Choroid plexus epithelial cell (primary cell): ENCODE results near the gene FNDC3B.

ENCODE experiments used
- DNase-seq: peaks from one replicate; pipeline ENCODE4 v3.0.0-alpha.2; 2010; ENCODE audit warnings: low read depth
- H3K4me3 ChIP-seq: 2 replicates; pipeline ENCODE4 v1.5.1; 2011; ENCODE audit warnings: low read depth, mild to moderate bottlenecking, control low read depth, low read length, moderate library complexity
- TF ChIP-seq, protein P1 (sequence below): conservative IDR thresholded peaks from 2 replicates; pipeline ENCODE4 v1.5.1; 2011; ENCODE audit warnings: low read depth, mild to moderate bottlenecking, control low read depth, inconsistent platforms, low read length, moderate library complexity

Gene FNDC3B

DNA sequence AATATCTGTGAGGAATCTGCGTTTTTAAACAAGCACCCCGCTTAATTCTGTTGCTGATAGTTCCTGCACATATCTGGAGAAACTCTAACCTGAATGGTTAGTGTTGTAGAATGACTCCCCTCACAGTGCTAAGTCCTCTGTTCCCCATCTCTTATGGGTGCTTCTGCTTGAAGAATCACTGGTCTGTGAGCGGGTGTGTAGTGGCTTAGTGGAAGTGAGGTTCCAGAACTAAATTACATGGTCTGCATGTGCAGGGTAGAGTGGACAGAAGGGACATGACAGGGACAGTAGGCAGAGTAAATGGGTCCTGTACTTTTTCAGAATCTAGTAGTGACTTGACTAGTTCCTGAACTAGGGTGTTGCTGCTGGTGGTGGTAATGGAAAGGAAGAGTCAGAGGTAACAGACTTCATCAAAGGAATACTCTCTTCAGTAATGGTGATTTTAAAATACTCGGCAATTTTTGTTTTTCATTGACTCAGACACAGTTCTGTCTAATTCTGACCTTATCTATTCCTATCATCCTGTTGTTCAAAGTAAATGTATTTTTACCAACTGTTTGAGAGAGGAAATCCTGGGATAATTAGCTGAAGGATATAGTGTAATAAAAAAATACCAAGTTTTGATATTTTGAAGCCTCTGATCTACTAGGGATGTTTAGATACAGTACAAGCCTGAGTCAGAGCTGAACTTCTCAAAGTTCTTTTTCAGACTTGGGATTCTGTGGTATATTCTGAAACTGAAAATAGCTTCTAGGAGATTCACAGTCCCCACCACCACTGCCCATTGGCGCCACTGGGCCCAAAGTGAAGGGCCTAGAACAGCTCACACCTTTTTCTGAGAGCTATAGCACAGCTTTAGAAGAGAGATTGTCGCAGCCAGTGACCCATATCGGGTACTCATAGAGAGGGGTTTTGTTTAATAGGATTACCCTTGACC lies 55.5 kb downstream of the FNDC3B start:
- TF ChIP-seq, protein P1, sequence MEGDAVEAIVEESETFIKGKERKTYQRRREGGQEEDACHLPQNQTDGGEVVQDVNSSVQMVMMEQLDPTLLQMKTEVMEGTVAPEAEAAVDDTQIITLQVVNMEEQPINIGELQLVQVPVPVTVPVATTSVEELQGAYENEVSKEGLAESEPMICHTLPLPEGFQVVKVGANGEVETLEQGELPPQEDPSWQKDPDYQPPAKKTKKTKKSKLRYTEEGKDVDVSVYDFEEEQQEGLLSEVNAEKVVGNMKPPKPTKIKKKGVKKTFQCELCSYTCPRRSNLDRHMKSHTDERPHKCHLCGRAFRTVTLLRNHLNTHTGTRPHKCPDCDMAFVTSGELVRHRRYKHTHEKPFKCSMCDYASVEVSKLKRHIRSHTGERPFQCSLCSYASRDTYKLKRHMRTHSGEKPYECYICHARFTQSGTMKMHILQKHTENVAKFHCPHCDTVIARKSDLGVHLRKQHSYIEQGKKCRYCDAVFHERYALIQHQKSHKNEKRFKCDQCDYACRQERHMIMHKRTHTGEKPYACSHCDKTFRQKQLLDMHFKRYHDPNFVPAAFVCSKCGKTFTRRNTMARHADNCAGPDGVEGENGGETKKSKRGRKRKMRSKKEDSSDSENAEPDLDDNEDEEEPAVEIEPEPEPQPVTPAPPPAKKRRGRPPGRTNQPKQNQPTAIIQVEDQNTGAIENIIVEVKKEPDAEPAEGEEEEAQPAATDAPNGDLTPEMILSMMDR: peak; percentile 30
- no peak overlapping the region for H3K4me3 ChIP-seq
- DNase-seq: peak; percentile 46

DNA sequence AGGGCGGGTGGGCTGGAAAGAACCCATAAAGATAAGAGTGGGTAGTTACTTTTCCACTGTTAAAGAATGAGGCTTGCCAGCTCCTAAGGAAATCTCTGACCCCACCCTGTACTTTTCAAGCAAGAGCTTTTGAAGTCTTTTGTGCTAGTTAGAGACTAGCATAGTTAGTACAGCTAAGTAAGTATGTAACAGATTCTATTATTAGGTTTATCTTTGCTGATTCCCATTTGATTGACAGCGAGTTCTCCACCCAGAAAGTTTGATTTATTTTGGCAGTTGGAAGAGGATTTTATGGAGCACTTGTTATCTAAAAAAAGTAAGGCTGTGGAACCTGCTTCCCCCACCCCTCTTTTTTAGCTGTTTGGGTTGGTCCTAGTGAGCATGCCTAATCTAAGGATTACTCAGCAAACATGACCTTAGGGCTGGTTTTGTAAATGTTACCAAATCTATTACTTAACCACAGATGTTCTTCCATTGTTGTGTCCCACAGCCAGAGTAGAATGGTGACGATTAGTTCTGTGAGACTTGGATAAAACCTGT lies 57.6 kb downstream of the FNDC3B start:
- TF ChIP-seq, protein P1: no peak
- peak; percentile 80 for DNase-seq

DNA sequence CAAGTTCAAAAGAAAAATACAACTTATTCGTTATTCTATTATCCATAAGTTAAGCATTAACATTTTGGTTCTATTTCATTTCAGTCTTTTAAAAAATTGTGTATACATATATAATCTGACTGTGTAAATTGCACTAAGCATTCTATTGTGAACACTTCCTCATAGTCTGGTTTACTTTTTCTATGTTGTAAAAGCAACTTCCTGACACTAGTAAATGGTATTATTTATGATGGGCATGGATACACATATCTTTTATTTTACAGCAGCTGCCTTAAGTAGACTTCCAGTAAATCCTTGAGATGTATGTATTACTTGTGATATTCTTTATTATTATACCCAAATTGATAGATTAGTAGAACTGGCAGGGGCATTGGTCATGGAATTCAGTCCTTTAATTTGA lies 58.2 kb downstream of the FNDC3B start:
- TF ChIP-seq, protein P1: no peak
- no peak for DNase-seq
- H3K4me3 ChIP-seq: no peak overlapping the region

More for the DNA sequence above, 57.6 kb downstream of the FNDC3B start:
- no peak overlapping the region for H3K4me3 ChIP-seq

DNA sequence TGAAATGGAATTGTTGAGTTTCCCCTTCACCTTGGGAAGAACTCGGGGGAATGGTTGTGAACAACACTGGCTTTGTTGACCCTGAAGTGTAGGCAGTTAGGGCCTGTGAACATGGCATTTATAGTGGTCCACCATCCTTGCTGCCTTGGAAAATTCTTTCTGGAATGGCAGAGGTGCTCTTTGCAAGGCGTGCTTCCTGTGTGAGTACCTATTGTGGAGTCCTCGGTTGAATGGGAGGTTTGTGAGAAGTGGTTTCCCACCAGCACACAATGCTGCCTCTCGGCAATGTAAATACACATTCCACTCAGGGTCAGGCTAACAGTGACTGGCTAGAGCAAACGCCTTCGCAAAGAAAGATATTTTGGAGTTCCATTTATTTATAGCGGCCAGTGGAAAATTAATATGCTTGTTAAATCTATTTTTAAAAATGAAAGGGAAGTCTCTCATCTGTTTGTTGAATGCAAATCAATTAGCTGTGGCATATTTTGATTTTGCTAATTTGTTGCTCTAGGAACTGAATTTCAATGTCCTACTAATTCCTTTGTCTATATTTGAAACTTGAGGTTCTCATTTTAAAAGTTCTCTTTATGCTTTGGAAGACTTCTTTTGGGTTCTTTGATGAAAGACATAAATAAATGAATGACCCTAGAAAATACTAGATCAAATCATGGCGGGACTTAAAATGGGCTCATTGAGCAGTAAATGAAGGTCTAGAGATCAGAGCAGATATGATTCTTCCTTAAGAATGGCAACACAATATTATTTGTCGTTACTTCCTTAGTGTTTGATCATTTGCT lies 59.5 kb downstream of the FNDC3B start:
- H3K4me3 ChIP-seq: no peak overlapping the region
- TF ChIP-seq, protein P1: no peak

DNA sequence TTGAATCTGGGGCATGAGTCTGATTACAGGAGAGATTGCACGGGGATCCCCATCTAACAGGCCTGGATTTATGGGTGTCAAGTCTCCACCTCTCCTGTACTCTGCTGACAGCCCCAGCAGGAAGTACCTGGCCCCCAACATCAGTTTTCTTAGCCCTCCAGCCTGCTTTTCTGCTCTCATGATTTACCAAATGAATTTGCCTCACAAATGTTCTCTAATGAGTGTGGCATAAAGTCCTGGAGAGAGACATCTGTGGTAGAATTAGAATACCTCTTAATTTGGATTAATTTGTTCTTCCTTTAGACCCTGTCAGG lies 60.1 kb downstream of the FNDC3B start:
- no peak for DNase-seq
- TF ChIP-seq, protein P1: no peak
- no peak overlapping the region for H3K4me3 ChIP-seq

More for the DNA sequence above, 59.5 kb downstream of the FNDC3B start:
- peak; percentile 48 for DNase-seq

DNA sequence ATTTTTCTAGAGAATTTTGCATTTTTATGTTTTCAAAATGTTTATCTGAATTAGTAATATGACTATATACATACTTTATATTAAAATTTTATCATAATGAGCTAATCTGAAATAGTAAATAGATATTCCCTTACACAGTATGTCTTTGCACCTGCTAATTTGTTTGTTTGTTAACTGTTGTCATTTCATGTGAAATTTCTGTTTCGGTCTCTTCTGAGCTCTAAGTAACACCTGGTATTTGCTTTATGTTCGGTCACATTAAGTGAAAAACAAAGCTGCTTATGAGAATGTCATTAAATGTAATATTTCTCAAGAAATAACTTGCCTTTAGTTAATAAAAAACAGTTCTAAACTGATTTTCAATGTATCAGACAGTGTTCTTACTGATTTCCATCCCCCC lies 61.1 kb downstream of the FNDC3B start:
- H3K4me3 ChIP-seq: no peak overlapping the region
- TF ChIP-seq, protein P1: no peak
- DNase-seq: no peak
